HG02642 (cell line): ENCODE data around the gene SCAF1.

Experiments used
- ATAC-seq: cut with Tn5 transposase; IDR thresholded peaks from one replicate; pipeline ENCODE4 v1.9.1; 2021; ENCODE audit warnings: mild to moderate bottlenecking; ENCODE audit not compliant: unreplicated experiment, poor library complexity

SCAF1 gene

GRCh38 chr19:49643466-49643865 is 1.5 kb downstream of the SCAF1 start:
- ATAC-seq: no peak

GRCh38 chr19:49645592-49645991 is 3.6 kb downstream of the SCAF1 start:
- ATAC-seq: no peak

DNA sequence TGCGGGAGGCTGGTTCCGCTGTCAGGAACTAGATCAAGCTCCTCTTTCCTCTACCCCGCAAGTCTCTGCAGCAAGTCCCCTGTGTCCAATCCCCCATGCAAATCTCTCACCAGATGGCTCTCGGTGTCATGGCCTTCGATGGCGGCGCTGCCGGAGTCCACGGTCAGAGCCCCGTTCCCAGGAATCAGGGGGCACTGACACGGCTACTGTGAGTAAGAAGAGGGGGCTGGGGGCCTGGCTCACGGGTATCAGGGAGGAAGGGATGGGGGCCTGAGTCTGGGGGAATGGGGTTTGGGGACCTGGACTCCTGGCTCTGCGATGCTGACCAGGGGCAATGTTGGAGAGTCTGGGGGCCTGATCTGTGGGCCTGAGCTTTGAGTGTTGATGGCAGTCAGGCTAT is 4.0 kb downstream of the SCAF1 start:
- no peak for ATAC-seq

- ATAC-seq: no peak
Observed at GRCh38 chr19:49646586-49646985, 4.6 kb downstream of the SCAF1 start.

DNA sequence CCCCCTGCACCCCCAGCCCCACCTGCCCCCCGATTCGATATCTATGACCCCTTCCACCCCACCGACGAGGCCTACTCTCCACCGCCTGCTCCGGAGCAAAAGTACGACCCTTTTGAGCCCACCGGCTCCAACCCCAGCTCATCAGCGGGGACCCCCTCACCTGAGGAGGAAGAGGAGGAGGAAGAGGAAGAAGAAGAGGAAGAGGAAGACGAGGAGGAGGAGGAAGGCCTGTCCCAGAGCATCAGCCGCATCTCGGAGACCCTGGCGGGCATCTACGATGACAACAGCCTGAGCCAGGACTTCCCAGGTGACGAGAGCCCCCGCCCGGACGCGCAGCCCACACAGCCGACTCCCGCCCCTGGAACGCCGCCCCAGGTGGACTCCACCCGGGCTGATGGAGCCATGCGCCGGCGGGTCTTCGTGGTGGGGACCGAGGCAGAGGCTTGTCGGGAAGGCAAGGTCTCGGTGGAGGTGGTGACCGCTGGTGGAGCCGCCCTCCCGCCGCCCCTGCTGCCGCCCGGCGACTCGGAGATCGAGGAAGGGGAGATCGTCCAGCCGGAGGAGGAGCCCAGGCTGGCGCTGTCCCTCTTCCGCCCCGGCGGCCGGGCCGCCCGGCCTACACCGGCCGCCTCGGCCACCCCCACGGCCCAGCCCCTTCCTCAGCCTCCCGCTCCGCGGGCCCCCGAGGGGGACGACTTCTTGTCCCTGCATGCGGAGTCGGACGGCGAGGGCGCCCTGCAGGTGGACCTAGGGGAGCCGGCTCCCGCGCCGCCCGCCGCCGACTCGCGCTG is 9.2 kb downstream of the SCAF1 start:
- no peak for ATAC-seq

- ATAC-seq: no peak
Observed at GRCh38 chr19:49651820-49652550, 10.0 kb downstream of the SCAF1 start.

GRCh38 chr19:49652551-49653465 is 10.8 kb downstream of the SCAF1 start:
- ATAC-seq: no peak

GRCh38 chr19:49653466-49653806 is 11.4 kb downstream of the SCAF1 start:
- no peak for ATAC-seq

DNA sequence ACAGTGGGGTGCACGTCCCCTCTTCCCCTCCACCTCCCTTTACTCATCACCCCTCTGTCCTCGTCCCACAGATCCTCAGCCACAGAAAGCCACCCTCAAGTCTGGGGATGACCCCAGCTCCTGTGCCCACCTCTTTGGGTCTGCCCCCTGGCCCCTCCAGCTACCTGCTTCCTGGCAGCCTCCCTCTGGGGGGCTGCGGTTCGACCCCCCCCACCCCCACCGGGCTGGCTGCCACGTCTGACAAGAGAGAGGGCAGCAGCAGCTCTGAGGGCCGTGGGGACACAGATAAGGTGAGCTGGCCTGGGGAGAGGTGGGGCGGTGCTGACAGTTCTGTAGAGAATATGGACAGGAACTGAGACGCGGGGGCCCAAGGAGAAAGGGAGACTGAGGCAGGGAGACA is 12.6 kb downstream of the SCAF1 start:
- no peak for ATAC-seq

DNA sequence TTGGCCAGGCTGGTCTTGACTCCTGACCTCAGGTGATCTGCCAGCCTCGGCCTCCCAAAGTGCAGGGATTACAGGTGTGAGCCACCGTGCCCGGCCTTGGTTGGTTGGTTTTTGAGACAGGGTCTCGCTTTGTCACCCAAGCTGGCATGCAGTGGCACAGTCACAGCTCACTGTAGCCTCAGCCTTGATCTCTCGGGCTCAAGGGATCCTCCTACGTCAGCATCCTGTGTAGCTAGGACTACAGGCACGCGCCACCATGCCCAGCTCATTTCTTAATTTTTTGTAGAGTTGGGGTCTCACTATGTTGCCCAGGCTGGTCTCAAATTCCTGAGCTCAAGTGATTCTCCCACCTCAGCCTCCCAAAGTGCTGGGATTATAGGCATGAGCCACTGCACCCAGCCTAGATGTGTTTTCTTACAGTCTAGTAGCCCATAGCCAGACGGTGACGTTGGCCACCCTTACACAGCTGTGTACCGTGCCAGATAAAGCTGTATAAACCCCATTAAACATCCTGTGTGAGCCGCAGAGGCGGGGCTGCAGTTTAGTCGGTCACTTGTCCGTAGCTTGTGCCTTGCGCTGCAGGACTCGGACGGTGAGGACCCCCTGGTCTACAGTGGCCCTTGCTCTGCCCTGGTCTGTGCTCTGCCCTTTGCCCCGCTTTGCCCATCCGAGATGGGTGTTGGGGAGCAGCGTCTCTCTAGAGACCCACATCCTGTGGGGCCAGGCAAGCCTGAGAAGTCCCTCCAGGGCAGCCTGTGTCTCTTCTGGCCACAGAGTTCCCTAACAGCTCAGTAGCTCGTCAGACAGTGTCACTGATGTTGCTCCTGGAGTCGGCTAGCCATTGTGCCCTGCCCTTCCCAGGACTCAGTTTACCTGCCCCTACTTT is 13.8 kb downstream of the SCAF1 start:
- no peak for ATAC-seq

- ATAC-seq: no peak
Observed at GRCh38 chr19:49656456-49657109, 14.6 kb downstream of the SCAF1 start.

GRCh38 chr19:49657493-49658138 is 15.6 kb downstream of the SCAF1 start:
- ATAC-seq: no peak

DNA sequence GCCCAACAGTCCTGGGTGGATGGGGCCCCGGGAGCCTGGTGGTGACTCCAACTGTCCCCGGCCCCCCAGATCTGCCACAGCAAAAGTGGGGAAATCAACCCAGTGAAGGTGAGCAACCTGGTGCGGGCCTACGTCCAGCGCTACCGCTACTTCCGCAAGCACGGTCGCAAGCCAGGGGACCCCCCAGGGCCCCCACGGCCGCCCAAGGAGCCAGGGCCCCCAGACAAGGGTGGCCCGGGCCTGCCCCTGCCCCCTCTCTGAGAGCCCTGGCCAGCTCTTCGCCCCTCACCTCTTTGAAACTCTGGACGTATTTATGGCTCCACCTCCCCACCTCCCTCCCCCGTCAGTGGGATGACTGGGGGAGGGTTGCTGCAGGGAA is 16.1 kb downstream of the SCAF1 start:
- no peak for ATAC-seq

DNA sequence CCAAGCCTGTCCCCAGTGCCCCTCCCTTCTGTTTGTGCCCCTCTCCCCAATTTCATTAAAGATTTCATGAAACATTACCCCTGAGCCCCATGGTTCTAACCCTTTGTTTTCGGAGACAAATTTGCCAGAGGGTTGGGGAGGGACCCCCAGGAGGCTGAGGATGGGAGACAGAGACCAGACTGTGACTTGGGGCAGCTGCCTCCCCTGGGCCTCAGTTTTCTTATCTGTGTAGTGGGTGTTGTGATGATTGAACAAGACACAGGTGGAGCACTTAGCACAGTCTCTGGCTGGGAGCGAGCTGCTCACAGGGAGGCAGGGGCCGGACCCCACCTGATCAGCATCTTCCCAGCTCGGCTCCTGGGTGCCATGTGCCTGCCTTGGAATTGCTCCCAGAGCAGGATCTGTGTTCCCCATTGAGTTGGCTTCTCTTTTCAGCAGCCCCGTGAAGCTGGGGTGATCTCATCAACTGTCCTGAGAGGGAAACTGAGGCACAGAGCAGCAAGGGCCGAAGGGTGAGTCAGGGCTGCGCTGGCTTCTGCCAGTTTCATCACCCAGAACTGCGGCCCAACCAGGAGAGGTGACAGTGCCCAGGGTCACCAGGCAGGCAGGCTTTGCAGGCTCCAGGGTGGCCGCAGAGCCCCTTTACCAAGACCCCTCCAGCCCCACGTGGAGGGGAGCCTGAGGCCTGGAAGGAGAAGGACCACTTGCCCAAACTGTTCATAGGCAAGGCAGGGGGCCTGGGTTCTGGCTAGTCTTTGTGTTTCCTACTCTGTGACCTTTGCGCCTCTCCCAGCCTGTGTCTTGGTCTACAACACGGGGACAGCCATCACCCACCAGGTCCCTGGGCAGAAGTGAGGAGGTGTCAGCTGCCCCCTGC is 16.8 kb downstream of the SCAF1 start:
- ATAC-seq: no peak

GRCh38 chr19:49660338-49660961 is 18.4 kb downstream of the SCAF1 start:
- ATAC-seq: no peak

DNA sequence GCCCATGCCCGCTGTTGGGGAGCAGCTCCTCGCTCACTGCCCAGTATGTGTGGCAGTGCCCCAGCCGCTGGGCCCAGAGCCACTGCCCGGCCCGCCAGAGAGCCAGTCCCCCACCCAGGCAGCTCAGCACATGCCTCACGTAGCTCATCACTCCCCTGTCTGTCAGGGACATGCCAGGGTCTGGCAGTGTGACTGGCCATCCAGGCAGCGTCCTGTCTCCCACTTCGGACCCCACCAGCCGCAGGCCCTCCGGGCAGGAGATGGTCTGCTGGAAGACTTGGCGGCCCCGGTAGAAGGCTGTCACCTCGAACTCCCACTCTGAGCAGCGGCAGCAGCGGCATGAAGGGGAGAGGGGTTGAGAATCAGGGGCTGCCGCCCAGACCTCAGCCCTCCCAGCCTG is 20.0 kb downstream of the SCAF1 start:
- ATAC-seq: no peak

DNA sequence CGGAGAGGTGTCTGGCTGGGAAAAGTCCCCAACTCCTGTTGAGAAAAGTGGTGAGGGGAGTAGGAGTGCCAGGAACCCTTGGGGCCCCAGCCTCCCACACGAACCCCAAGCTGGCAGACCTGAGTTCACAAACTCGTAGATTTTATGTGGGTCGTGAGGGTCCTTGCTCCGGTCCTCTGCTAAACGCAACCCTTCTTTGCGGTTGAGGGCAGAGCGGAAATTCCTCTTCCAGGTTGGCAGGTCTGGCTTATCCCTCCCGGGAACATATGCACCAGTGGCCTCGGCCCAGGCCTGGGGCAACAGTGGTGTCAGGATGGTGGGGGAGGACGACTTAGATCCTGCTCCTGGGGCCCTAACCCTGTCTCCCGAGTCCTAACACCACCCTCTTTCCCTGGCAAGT is 21.2 kb downstream of the SCAF1 start:
- ATAC-seq: no peak
